Neuron (in vitro differentiated cells): ENCODE measurements around the gene TXNDC11.

Experiments
- H2AFZ ChIP-seq: one replicate; pipeline ENCODE4 v1.6.1; 2013; ENCODE audit warnings: low read depth, mild to moderate bottlenecking, inconsistent platforms, low read length, moderate library complexity
- H3K27me3 ChIP-seq: one replicate; pipeline ENCODE4 v1.6.1; 2013; ENCODE audit warnings: low read length; ENCODE audit not compliant: insufficient read depth
- H3K36me3 ChIP-seq: one replicate; pipeline ENCODE4 v1.6.1; 2013; ENCODE audit warnings: low read length; ENCODE audit not compliant: insufficient read depth
- H3K4me1 ChIP-seq: one replicate; pipeline ENCODE4 v1.6.1; 2013; ENCODE audit warnings: low read length; ENCODE audit not compliant: insufficient read depth
- H3K4me3 ChIP-seq: 2 replicates; pipeline ENCODE4 v1.5.1; 2013; ENCODE audit warnings: mild to moderate bottlenecking, low read length, moderate library complexity
- H3K9me3 ChIP-seq: one replicate; pipeline ENCODE4 v1.6.1; 2013; ENCODE audit warnings: low read length

TXNDC11 gene

GRCh38 chr16:11668623-11669379, 73.9 kb downstream of the TXNDC11 start:
- Histone ChIP-seq H3K4me1 (peaks cover 42% of the 10 kb centered on the region), H3K27me3 (no peaks in the 10 kb centered on the region), H2AFZ (no peak overlapping the region), H3K4me3 (peak overlapping the region; percentile 97), H3K9me3 (no peaks in the 10 kb centered on the region), H3K36me3 (peaks cover 14% of the 10 kb centered on the region)

- H3K4me3 ChIP-seq, result peak within 1 kb of the TSS; percentile 97
- peaks cover 8% of the 10 kb centered on the region for H3K36me3 ChIP-seq
- peak within 1 kb of the TSS; percentile 56 for H2AFZ ChIP-seq
- peaks cover 42% of the 10 kb centered on the region for H3K4me1 ChIP-seq
- H3K27me3 ChIP-seq, result no peaks in the 10 kb centered on the region
- no peaks in the 10 kb centered on the region for H3K9me3 ChIP-seq
Measured at GRCh38 chr16:11667824-11668622, 74.6 kb downstream of the TXNDC11 start, which contains the start of gene SNN. SNN (plus strand) TSS chr16:11668455; CDS start chr16:11676060, 7,605 bp downstream.

GRCh38 chr16:11667221-11667823, 75.3 kb downstream of the TXNDC11 start:
- Histone ChIP-seq H3K9me3 (no peaks in the 10 kb centered on the region), H3K27me3 (no peaks in the 10 kb centered on the region), H2AFZ (peak overlapping the region; percentile 56), H3K4me1 (peaks cover 42% of the 10 kb centered on the region), H3K4me3 (no peak overlapping the region), H3K36me3 (peaks cover 8% of the 10 kb centered on the region)

GRCh38 chr16:11666103-11667055, 76.3 kb downstream of the TXNDC11 start:
- Histone ChIP-seq H3K4me3 (no peak overlapping the region), H3K4me1 (peaks cover 41% of the 10 kb centered on the region), H3K9me3 (no peaks in the 10 kb centered on the region), H3K36me3 (peaks cover 3% of the 10 kb centered on the region), H2AFZ (no peak overlapping the region), H3K27me3 (no peaks in the 10 kb centered on the region)

- H2AFZ ChIP-seq, result peak overlapping the region; percentile 30
- peaks cover 28% of the 10 kb centered on the region for H3K4me1 ChIP-seq
- no peaks in the 10 kb centered on the region for H3K36me3 ChIP-seq
- no peak overlapping the region for H3K4me3 ChIP-seq
- no peaks in the 10 kb centered on the region for H3K27me3 ChIP-seq
- H3K9me3 ChIP-seq, result no peaks in the 10 kb centered on the region
Measured at GRCh38 chr16:11665071-11665491, 77.6 kb downstream of the TXNDC11 start.

GRCh38 chr16:11662582-11662981, 80.1 kb downstream of the TXNDC11 start:
- no peaks in the 10 kb centered on the region for H3K9me3 ChIP-seq
- peaks cover 15% of the 10 kb centered on the region for H3K4me1 ChIP-seq
- H3K27me3 ChIP-seq, result no peaks in the 10 kb centered on the region
- H3K36me3 ChIP-seq, result no peaks in the 10 kb centered on the region
- H3K4me3 ChIP-seq, result no peak overlapping the region
- no peak overlapping the region for H2AFZ ChIP-seq

GRCh38 chr16:11660565-11660964, 82.1 kb downstream of the TXNDC11 start:
- peaks cover 15% of the 10 kb centered on the region for H3K4me1 ChIP-seq
- H3K9me3 ChIP-seq, result no peaks in the 10 kb centered on the region
- H3K27me3 ChIP-seq, result peaks cover 2% of the 10 kb centered on the region
- no peak overlapping the region for H2AFZ ChIP-seq
- H3K36me3 ChIP-seq, result no peaks in the 10 kb centered on the region
- H3K4me3 ChIP-seq, result no peak overlapping the region

- H3K36me3 ChIP-seq, result no peaks in the 10 kb centered on the region
- no peaks in the 10 kb centered on the region for H3K9me3 ChIP-seq
- peaks cover 1% of the 10 kb centered on the region for H3K4me1 ChIP-seq
- no peak overlapping the region for H2AFZ ChIP-seq
- H3K27me3 ChIP-seq, result peaks cover 5% of the 10 kb centered on the region
- no peak overlapping the region for H3K4me3 ChIP-seq
Measured at GRCh38 chr16:11658896-11659708, 83.6 kb downstream of the TXNDC11 start.

GRCh38 chr16:11657556-11657955, 85.1 kb downstream of the TXNDC11 start:
- H2AFZ ChIP-seq, result no peak overlapping the region
- no peaks in the 10 kb centered on the region for H3K9me3 ChIP-seq
- H3K4me3 ChIP-seq, result no peak overlapping the region
- no peaks in the 10 kb centered on the region for H3K36me3 ChIP-seq
- H3K4me1 ChIP-seq, result no peaks in the 10 kb centered on the region
- peaks cover 5% of the 10 kb centered on the region for H3K27me3 ChIP-seq

- H3K36me3 ChIP-seq, result no peaks in the 10 kb centered on the region
- H3K4me1 ChIP-seq, result no peaks in the 10 kb centered on the region
- no peak overlapping the region for H2AFZ ChIP-seq
- H3K27me3 ChIP-seq, result peaks cover 5% of the 10 kb centered on the region
- no peaks in the 10 kb centered on the region for H3K9me3 ChIP-seq
- no peak overlapping the region for H3K4me3 ChIP-seq
Measured at GRCh38 chr16:11655655-11656054, 87.0 kb downstream of the TXNDC11 start.

GRCh38 chr16:11651796-11652195, 90.9 kb downstream of the TXNDC11 start:
- H3K36me3 ChIP-seq, result no peaks in the 10 kb centered on the region

More at GRCh38 chr16:11651796-11652195, 90.9 kb downstream of the TXNDC11 start:
- Histone ChIP-seq H3K27me3 (peaks cover 5% of the 10 kb centered on the region), H3K4me1 (no peaks in the 10 kb centered on the region), H3K9me3 (no peaks in the 10 kb centered on the region), H3K4me3 (no peak overlapping the region), H2AFZ (no peak overlapping the region)
